ENCODE results near the gene CYP46A1. TPM values are rescaled to one million over a fixed set of nuclear protein-coding genes. Genes with fewer than 3 reads are reported as not detected.
A peak's percentile ranks its signal among the peaks of the same experiment; 100 is the strongest.

The CYP46A1 gene
- total RNA-seq, 1 donor from 2014 or later = 2.1 TPM

DNA sequence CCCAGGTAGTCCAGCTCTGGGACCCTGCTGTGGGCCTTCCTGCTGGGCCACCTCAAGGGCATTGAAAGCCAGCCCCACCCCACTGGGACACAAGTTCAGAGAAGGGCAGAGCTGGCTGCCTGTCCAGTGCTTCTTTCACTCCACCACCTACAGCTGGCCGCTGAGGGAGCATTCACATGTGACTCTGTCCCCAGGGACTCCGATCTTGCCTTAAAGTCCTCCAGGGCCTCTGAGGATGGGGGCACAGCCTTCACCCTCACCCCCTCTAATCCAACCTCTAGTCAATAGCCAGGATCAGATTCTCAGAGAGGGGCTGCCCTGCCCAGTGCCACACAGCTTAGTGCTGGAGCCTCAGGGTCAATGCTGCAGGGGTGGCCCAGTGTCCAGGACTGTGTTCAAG lies 5.0 kb upstream of the CYP46A1 start:
- Histone ChIP-seq H3K36me3 (ENCODE audit: control insufficient read depth in 3 of 3, insufficient read depth in 3 of 3, low read length in 3 of 3) (no peaks in the 10 kb centered on the region), H3K9ac (ENCODE audit: low read depth in 1 of 3, low read length in 3 of 3) (no peak overlapping the region), H3K27me3 (ENCODE audit: control insufficient read depth in 3 of 3, insufficient read depth in 3 of 3, low read length in 3 of 3) (peaks cover 12 to 33% (median 14%) of the 10 kb centered on the region in 3 donors)

DNA sequence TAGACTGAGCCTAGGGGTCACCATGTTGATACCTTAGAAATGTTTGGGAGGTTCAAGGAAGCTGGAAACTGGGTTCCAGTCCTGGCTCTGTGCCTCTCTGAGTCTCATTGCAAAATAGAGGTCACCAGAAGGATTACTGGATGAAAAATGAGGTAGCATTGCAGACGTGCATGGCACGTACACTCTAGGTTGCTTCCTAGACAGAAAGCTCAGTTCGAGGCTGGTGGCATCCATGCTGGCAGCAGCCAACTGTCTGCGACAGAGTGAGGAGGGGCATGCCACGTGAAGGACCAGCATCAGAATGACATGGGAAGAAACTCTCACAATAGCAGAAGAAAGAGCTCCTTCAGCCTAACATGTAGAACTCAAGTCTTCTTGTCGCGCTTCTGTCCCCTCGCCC lies 4.6 kb upstream of the CYP46A1 start:
- H3K9ac ChIP-seq (ENCODE audit: low read depth in 1 of 3, low read length in 3 of 3) = no peak overlapping the region
- peaks cover 7 to 11% (median 10%) of the 10 kb centered on the region in 3 donors for H3K4me1 ChIP-seq (ENCODE audit: control insufficient read depth in 3 of 3, insufficient read depth in 3 of 3, low read length in 3 of 3)
- H3K9me3 ChIP-seq (ENCODE audit: control insufficient read depth in 3 of 3, low read length in 3 of 3) = no peaks in the 10 kb centered on the region
- H3K27me3 ChIP-seq (ENCODE audit: control insufficient read depth in 3 of 3, insufficient read depth in 3 of 3, low read length in 3 of 3) = peaks cover 10 to 29% (median 12%) of the 10 kb centered on the region in 3 donors
- H3K36me3 ChIP-seq (ENCODE audit: control insufficient read depth in 3 of 3, insufficient read depth in 3 of 3, low read length in 3 of 3) = no peaks in the 10 kb centered on the region
- no peak overlapping the region for H3K27ac ChIP-seq (ENCODE audit: low read depth, low read length)
- no peak overlapping the region for H3K4me3 ChIP-seq (ENCODE audit: low read length in 3 of 3)

More for the DNA sequence above, 5.0 kb upstream of the CYP46A1 start:
- H3K9me3 ChIP-seq (ENCODE audit: control insufficient read depth in 3 of 3, low read length in 3 of 3) = no peaks in the 10 kb centered on the region
- no peak overlapping the region for H3K27ac ChIP-seq (ENCODE audit: low read depth, low read length)
- H3K4me1 ChIP-seq (ENCODE audit: control insufficient read depth in 3 of 3, insufficient read depth in 3 of 3, low read length in 3 of 3) = peaks cover 7 to 10% (median 9%) of the 10 kb centered on the region in 3 donors
- no peak overlapping the region for H3K4me3 ChIP-seq (ENCODE audit: low read length in 3 of 3)

- H3K9ac ChIP-seq (ENCODE audit: low read depth in 1 of 3, low read length in 3 of 3) = no peak overlapping the region
These were observed 4.1 kb upstream of the CYP46A1 start for GRCh38 chr14:99679996-99680395.

DNA sequence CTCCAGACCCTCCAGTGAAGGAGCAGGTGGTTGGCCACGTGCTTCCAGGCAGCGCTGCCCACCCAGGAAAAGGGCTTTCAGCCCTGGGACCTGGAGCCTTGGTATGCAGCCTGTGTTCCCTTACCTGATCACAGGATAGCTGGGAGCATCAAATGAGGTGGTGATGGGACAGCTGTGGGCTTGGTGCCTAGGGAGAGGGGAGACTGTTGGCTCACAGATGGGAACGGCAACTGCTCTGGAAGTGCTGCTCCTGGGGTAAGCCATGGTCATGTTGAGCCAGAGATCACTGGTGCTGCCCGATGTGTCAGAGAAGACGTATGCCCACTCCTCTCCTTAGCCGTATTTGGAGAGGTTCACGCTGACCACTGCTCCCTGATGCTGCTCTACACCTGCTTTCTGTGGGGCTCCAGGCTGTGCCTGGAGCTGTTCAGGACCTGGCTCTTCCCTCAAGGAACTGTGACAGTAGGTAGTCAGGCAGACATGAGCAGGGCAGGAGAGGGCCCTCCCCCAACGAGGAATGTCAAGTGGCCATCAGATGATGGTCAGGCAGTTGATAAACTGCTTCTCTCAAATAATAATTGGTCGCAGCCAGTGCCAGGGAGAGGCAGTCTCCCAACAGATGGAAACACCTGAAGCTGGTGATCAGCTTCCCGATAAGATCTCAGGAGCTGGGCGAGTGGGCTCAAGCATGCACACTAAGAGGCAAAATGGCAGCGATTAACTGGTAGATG lies 2.8 kb upstream of the CYP46A1 start:
- H3K9me3 ChIP-seq (ENCODE audit: control insufficient read depth in 3 of 3, low read length in 3 of 3) = no peaks in the 10 kb centered on the region
- H3K4me1 ChIP-seq (ENCODE audit: control insufficient read depth in 3 of 3, insufficient read depth in 3 of 3, low read length in 3 of 3) = peaks cover 7 to 14% (median 13%) of the 10 kb centered on the region in 3 donors
- no peak overlapping the region for H3K4me3 ChIP-seq (ENCODE audit: low read length in 3 of 3)
- H3K27ac ChIP-seq (ENCODE audit: low read depth, low read length) = no peak overlapping the region
- H3K9ac ChIP-seq (ENCODE audit: low read depth in 1 of 3, low read length in 3 of 3) = no peak overlapping the region
- peaks cover 0 to 15% (median 2%) of the 10 kb centered on the region in 3 donors for H3K27me3 ChIP-seq (ENCODE audit: control insufficient read depth in 3 of 3, insufficient read depth in 3 of 3, low read length in 3 of 3)
- no peaks in the 10 kb centered on the region for H3K36me3 ChIP-seq (ENCODE audit: control insufficient read depth in 3 of 3, insufficient read depth in 3 of 3, low read length in 3 of 3)

More at GRCh38 chr14:99679996-99680395, 4.1 kb upstream of the CYP46A1 start:
- Histone ChIP-seq H3K27ac (ENCODE audit: low read depth, low read length) (no peak overlapping the region), H3K4me1 (ENCODE audit: control insufficient read depth in 3 of 3, insufficient read depth in 3 of 3, low read length in 3 of 3) (peaks cover 7 to 14% (median 13%) of the 10 kb centered on the region in 3 donors), H3K36me3 (ENCODE audit: control insufficient read depth in 3 of 3, insufficient read depth in 3 of 3, low read length in 3 of 3) (no peaks in the 10 kb centered on the region), H3K27me3 (ENCODE audit: control insufficient read depth in 3 of 3, insufficient read depth in 3 of 3, low read length in 3 of 3) (peaks cover 10 to 26% (median 12%) of the 10 kb centered on the region in 3 donors), H3K4me3 (ENCODE audit: low read length in 3 of 3) (no peak overlapping the region), H3K9me3 (ENCODE audit: control insufficient read depth in 3 of 3, low read length in 3 of 3) (no peaks in the 10 kb centered on the region)

DNA sequence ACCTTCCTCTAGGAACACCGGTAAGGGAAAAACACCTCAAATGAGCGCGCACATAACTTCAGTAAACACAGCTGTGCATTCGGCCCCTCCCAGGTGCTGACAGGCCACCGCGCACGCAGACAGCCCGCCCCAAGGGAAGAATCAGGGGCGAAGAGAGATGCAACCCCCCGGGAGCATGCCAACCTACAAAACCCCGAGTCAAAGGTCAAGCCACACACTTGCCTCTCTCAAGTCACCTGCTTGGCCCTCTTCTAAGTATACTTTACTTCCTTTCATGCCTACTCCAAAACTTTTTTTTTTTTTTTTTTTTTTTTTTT lies 2.3 kb upstream of the CYP46A1 start:
- Histone ChIP-seq H3K27ac (ENCODE audit: low read depth, low read length) (no peak overlapping the region), H3K9me3 (ENCODE audit: control insufficient read depth in 3 of 3, low read length in 3 of 3) (no peaks in the 10 kb centered on the region), H3K27me3 (ENCODE audit: control insufficient read depth in 3 of 3, insufficient read depth in 3 of 3, low read length in 3 of 3) (peaks cover 0 to 10% (median 0%) of the 10 kb centered on the region in 3 donors), H3K9ac (ENCODE audit: low read depth in 1 of 3, low read length in 3 of 3) (no peak overlapping the region), H3K36me3 (ENCODE audit: control insufficient read depth in 3 of 3, insufficient read depth in 3 of 3, low read length in 3 of 3) (no peaks in the 10 kb centered on the region), H3K4me1 (ENCODE audit: control insufficient read depth in 3 of 3, insufficient read depth in 3 of 3, low read length in 3 of 3) (peaks cover 7 to 14% (median 13%) of the 10 kb centered on the region in 3 donors), H3K4me3 (ENCODE audit: low read length in 3 of 3) (no peak overlapping the region)

GRCh38 chr14:99682809-99683618 lies 1.1 kb upstream of the CYP46A1 start:
- Histone ChIP-seq H3K4me3 (ENCODE audit: low read length in 3 of 3) (peak overlapping the region; percentile 78 to 87 (median 83)), H3K4me1 (ENCODE audit: control insufficient read depth in 3 of 3, insufficient read depth in 3 of 3, low read length in 3 of 3) (peaks cover 7 to 14% (median 13%) of the 10 kb centered on the region in 3 donors), H3K9me3 (ENCODE audit: control insufficient read depth in 3 of 3, low read length in 3 of 3) (no peaks in the 10 kb centered on the region), H3K9ac (ENCODE audit: low read depth in 1 of 3, low read length in 3 of 3) (peak overlapping the region; percentile 80 to 90 (median 86)), H3K27me3 (ENCODE audit: control insufficient read depth in 3 of 3, insufficient read depth in 3 of 3, low read length in 3 of 3) (no peaks in the 10 kb centered on the region), H3K36me3 (ENCODE audit: control insufficient read depth in 3 of 3, insufficient read depth in 3 of 3, low read length in 3 of 3) (no peaks in the 10 kb centered on the region), H3K27ac (ENCODE audit: low read depth, low read length) (peak overlapping the region; percentile 92)

DNA sequence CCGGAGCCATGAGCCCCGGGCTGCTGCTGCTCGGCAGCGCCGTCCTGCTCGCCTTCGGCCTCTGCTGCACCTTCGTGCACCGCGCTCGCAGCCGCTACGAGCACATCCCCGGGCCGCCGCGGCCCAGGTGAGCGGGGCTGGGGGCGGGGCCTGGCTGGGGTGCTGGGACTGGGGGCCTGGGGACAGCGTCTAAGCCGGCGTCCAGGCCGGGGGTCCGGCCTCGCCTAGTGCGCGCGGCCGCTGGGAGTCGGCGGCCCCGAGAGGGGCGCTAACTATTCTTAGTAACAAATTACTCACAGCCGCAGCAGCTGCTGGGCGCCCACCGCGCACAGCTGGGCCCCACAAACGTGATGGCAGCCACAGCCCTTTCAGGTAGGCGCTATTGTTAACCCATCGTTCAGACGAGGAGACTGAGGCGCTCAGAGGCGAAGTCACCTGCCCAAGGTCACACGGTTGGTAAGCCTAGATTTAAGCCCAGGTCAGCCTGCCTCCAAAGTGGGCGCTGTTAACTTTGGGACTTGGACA lies 374 bp downstream of the CYP46A1 start:
- Histone ChIP-seq H3K27ac (ENCODE audit: low read depth, low read length) (peak overlapping the region; percentile 64), H3K4me1 (ENCODE audit: control insufficient read depth in 3 of 3, insufficient read depth in 3 of 3, low read length in 3 of 3) (peaks cover 7 to 14% (median 13%) of the 10 kb centered on the region in 3 donors), H3K9ac (ENCODE audit: low read depth in 1 of 3, low read length in 3 of 3) (peak overlapping the region; percentile 51 to 72 (median 61)), H3K4me3 (ENCODE audit: low read length in 3 of 3) (peak overlapping the region; percentile 31 to 70 (median 69)), H3K9me3 (ENCODE audit: control insufficient read depth in 3 of 3, low read length in 3 of 3) (no peaks in the 10 kb centered on the region), H3K36me3 (ENCODE audit: control insufficient read depth in 3 of 3, insufficient read depth in 3 of 3, low read length in 3 of 3) (no peaks in the 10 kb centered on the region), H3K27me3 (ENCODE audit: control insufficient read depth in 3 of 3, insufficient read depth in 3 of 3, low read length in 3 of 3) (peaks cover 0 to 4% (median 0%) of the 10 kb centered on the region in 3 donors)

- Histone ChIP-seq H3K4me3 (ENCODE audit: low read length in 3 of 3) (no peak overlapping the region), H3K36me3 (ENCODE audit: control insufficient read depth in 3 of 3, insufficient read depth in 3 of 3, low read length in 3 of 3) (no peaks in the 10 kb centered on the region), H3K9ac (ENCODE audit: low read depth in 1 of 3, low read length in 3 of 3) (no peak overlapping the region), H3K4me1 (ENCODE audit: control insufficient read depth in 3 of 3, insufficient read depth in 3 of 3, low read length in 3 of 3) (peaks cover 7 to 14% (median 13%) of the 10 kb centered on the region in 3 donors), H3K9me3 (ENCODE audit: control insufficient read depth in 3 of 3, low read length in 3 of 3) (no peaks in the 10 kb centered on the region), H3K27ac (ENCODE audit: low read depth, low read length) (no peak overlapping the region), H3K27me3 (ENCODE audit: control insufficient read depth in 3 of 3, insufficient read depth in 3 of 3, low read length in 3 of 3) (peaks cover 0 to 4% (median 0%) of the 10 kb centered on the region in 3 donors)
These were observed 1.1 kb downstream of the CYP46A1 start for GRCh38 chr14:99685151-99685591.

DNA sequence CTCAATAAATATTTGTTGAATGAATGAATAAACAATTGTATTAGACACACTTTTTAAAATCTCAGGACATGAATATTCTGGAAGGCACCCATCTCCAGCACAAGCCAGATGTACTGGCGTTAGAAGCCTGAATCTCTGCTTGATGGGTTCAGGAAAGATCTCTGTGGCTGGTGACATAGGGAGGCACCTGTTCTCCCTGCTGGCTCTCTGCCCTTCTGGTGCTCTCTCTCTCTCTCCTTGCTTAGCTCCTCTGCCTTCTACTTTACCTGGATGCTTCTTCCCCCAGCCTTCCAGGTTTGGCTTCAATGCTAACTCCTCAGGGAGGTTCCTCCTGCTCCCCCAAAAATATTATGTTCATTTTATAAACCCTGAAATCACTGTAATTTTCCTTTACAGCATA lies 1.5 kb downstream of the CYP46A1 start:
- Histone ChIP-seq H3K4me3 (ENCODE audit: low read length in 3 of 3) (no peak overlapping the region), H3K27me3 (ENCODE audit: control insufficient read depth in 3 of 3, insufficient read depth in 3 of 3, low read length in 3 of 3) (peaks cover 0 to 7% (median 0%) of the 10 kb centered on the region in 3 donors), H3K9me3 (ENCODE audit: control insufficient read depth in 3 of 3, low read length in 3 of 3) (no peaks in the 10 kb centered on the region), H3K4me1 (ENCODE audit: control insufficient read depth in 3 of 3, insufficient read depth in 3 of 3, low read length in 3 of 3) (peaks cover 7 to 14% (median 13%) of the 10 kb centered on the region in 3 donors), H3K9ac (ENCODE audit: low read depth in 1 of 3, low read length in 3 of 3) (no peak overlapping the region), H3K27ac (ENCODE audit: low read depth, low read length) (no peak overlapping the region), H3K36me3 (ENCODE audit: control insufficient read depth in 3 of 3, insufficient read depth in 3 of 3, low read length in 3 of 3) (no peaks in the 10 kb centered on the region)
